Loucy (cell line): ENCODE measurements around the gene PIEZO1.

Experiments
- CTCF ChIP-seq: fragments of 200-600 bp; sonication (generic); conservative IDR thresholded peaks from 2 replicates; pipeline ENCODE4 v1.5.1; 2014; ENCODE audit warnings: mild to moderate bottlenecking, antibody characterized with exemption, low read length
- EZH2phosphoT487 ChIP-seq: fragments of 200-600 bp; IDR thresholded peaks from 2 replicates; pipeline ENCODE4 v1.6.1; 2018; ENCODE audit warnings: antibody characterized with exemption, mild to moderate bottlenecking, moderate library complexity, borderline replicate concordance

GRCh38 chr16:88714420-88715302 lies 70.4 kb downstream of the PIEZO1 start:
- TF ChIP-seq CTCF = no peak
- no peak for TF ChIP-seq EZH2phosphoT487
